GM18508 (cell line): ENCODE results near the gene DOCK10.
"Not testable (repeated sequence)": the region's sequence is repeated elsewhere in the genome, so short reads cannot be mapped to it uniquely, and the experiment has no call there.

ENCODE experiments used
- ATAC-seq: cut with Tn5 transposase; IDR thresholded peaks from one replicate; pipeline ENCODE4 v1.9.1; 2021; ENCODE audit warnings: moderate number of reproducible peaks; ENCODE audit not compliant: insufficient read depth, unreplicated experiment

DOCK10 gene

DNA sequence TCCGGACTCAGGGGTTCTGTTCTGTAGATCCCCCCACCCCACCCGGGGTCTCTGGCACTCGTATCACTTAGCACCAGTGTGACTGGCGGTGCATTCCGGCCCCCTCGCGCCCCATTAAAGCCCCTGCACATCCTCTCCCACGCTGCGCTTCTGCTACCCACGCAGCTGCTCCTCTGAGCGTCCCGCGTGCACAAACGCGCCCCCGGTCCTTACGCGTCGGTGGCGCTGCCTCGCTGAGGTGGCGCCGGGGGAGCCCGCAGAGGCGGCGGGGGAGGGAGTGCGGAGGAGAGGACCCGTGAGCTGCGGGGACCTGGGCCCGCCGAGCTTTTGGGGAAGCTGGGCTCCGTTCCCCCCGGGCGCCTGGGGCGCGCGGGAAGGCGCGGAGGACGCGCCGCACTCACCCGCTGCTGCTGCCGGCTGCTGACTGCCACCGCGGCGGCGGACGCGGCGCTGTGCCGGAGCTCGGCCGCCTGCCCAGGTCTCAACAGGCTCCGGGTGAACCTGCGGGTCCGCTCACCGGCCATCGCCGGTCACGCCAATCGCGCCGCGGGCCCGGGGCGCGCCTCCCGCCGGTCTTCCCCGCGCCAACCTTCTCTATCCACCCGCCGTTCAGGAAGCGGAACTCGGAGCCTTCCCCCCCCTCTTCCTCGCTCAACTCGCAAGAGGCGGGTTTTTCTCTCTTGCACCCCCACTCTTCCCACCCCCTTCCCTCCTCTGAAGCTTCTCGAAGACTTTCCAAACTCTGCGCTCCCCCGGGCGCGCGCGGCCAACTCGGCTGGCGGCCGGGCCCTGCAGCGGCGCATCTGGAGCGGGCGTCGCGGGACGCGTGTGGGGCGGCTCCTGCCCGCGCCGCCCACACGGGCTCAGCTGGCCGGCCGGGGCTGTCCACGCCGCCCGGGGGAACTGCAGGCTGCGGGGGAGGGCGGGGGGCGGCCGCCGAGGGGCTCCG is at the start of gene DOCK10:
TSS of gene DOCK10 (minus strand) at position 618 of the 949 bp plus-strand sequence. CDS start at position 524, 94 bp downstream.
- ATAC-seq = peak; percentile 10

DNA sequence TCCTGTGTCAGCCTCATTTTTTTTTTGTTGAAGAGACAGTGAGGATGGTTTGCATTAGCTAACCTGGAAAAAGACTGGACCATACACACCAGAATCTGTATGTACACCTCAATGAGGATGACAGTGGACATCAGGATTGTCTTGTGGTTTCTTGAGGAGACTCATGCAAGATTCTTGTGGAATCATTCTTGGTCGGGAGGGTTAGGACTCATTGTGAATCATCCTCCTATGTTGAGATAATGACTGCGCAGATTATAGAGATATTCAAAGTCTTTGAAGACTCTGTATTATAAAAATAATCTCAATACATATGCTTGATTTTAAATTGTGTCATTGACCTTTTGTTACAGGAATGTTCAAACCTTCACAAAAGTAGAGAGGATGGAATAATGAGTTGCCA is 49.1 kb upstream of the DOCK10 start:
- no peak for ATAC-seq

- ATAC-seq = no peak
These were observed 48.5 kb upstream of the DOCK10 start for GRCh38 chr2:225090746-225091145.

GRCh38 chr2:225086915-225087314 is 44.6 kb upstream of the DOCK10 start:
- no peak for ATAC-seq

GRCh38 chr2:225086439-225086838 is 44.2 kb upstream of the DOCK10 start:
- no peak for ATAC-seq

DNA sequence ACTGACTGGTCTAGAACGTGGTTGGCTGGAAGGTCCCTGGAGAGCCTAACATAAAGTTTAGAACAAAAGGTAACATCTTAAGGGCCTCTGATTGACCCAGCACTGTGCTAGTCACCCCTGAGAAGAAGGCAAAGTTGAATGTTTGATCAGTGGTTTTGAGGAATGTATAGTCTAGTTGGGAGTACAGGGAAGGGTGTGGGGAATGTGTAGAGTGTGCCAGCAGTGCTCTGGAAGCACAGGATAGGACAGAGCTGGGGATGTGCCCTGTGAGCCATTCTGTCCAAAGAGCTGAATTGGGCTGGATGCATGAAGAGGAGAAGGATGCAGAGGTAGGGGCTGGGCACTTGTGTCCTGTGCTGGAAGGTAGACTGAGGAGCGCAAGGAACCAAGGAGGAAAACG is 41.0 kb upstream of the DOCK10 start:
- ATAC-seq = no peak

GRCh38 chr2:225076125-225076524 is 33.9 kb upstream of the DOCK10 start:
- no peak for ATAC-seq

GRCh38 chr2:225074919-225075681 is 32.8 kb upstream of the DOCK10 start:
- ATAC-seq = no peak

GRCh38 chr2:225074366-225074765 is 32.1 kb upstream of the DOCK10 start:
- no peak for ATAC-seq

DNA sequence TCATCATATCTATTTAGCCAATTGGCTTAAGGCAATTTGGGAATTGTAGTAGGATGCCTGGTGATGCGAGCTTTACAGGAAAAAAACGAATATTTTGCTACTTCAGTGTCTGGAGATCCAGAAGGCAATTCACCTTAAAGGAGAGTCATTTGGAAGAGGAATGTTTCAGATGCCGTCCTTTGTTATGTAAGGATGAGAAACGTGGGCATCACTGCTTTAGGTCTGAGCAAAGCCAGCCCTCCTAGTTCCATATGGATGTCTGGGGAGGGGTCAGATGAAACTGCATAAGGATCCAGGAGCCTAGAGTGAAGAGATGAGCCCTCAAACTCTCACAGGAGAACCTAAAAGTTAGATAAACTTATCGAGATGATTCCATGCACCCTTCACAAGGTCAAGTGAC is 30.9 kb upstream of the DOCK10 start:
- ATAC-seq = no peak

DNA sequence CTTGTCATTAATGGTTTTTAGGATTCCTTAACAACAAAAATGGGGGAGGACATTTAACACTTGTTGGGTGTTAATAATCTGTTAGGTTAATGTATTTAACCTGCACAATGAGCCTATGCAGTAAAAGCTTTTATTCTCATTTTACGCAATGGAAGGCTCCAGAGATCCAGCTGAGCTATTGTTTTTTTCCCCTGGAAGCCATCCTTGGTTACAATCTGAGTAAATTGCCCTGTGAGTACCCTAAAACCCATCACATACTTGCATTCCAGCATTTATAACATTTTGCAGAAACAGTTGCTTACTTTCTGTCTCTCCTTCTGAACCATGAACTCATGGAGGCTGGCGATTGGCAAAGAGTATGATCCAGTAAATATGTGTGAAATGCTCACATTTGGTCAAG is 30.2 kb upstream of the DOCK10 start:
- ATAC-seq = no peak

- no peak for ATAC-seq
These were observed 28.5 kb upstream of the DOCK10 start for GRCh38 chr2:225070811-225071210.

DNA sequence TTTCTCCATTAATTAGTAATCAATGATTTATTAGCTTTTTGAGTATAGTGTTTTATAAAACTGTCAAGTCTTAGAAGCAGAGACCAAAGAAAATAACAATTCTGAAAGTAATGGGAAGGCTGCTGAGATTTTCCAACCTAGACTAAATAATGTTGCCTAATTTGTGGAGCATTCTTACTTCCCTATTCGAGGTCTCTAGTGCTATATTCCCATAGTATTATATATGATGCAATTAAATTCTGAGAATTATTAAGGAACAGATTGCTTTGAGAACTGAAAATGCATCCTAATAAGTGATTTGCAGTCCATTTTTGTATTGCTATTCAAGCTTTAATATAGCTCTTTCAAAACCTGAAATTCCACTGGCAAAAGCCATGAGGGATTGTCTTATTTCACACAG is 27.7 kb upstream of the DOCK10 start:
- ATAC-seq = no peak

DNA sequence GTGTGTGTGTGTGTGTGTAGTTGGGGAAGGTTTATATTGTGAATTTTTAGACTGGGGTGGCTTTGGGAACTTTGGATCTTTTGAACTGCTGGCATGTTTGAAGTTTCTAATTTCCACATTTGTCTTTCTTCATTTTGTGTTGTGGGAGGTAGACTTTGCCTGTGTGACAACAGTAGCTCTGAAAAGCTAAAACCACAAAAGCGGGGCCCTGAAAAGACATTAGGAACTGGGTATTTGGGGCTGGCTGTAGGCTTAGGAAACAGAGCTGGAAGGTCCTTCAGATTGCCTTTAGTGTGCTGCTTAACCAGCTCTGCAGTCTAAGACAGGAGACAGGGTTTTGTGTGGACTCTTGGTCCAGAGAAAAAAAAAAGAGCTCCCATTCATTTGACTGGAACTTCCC is 27.2 kb upstream of the DOCK10 start:
- ATAC-seq = no peak

DNA sequence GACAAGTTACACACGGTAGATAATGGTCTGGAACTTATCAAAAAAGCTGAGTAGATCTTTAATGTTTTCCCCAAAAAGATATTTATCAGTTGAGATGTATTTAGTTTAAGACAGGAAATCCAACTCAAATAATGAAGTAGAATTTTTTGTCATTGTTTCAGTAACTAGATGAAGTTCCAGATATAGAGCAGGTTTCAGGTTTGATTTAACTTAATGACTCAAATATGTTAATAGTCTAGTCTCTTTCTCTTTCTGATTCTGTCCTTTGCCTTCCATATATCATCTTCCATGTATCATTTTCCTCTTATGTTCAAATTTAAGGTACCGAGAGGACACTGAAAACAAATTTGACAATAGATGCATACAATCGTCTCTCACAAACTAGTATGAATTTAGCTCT is 23.6 kb upstream of the DOCK10 start:
- no peak for ATAC-seq

DNA sequence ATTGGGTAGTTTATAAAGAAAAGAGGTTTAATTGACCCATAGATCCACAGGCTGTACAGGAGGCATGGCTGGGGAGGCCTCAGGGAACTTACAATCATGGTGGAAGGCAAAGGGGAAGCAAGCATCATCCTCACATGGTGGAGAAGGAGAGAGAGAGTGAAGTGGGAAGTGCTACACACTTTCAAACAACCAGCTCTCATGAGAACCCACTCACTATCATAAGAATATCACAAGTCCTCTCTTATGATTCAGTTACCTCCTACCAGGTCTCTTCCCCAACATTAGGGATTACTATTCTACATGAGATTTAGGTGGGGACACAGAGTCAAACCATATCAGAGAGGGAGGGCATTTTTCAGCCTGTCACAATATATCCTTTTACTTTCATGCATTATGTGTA is 22.7 kb upstream of the DOCK10 start:
- no peak for ATAC-seq

DNA sequence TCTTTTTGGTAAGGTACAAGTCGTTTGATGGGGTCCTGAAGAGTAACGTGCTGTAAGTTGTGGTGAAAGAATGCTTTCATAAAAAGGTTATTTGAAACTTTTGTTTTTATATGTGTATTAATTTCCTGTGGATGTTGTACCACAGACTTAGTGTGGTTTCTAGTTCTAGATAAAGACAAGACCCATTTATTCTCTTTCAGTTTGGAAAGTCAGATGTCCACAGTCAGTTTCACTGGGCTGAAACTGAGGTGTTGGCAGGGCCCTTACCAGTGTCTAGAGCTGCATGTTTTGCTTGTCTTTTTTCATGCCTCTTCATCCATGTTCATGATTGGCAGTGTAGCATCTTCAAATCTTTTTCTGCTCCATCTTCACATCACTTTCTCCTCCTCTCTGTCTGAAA is 22.1 kb upstream of the DOCK10 start:
- no peak for ATAC-seq

GRCh38 chr2:225056330-225057073 is 14.2 kb upstream of the DOCK10 start:
- no peak for ATAC-seq

DNA sequence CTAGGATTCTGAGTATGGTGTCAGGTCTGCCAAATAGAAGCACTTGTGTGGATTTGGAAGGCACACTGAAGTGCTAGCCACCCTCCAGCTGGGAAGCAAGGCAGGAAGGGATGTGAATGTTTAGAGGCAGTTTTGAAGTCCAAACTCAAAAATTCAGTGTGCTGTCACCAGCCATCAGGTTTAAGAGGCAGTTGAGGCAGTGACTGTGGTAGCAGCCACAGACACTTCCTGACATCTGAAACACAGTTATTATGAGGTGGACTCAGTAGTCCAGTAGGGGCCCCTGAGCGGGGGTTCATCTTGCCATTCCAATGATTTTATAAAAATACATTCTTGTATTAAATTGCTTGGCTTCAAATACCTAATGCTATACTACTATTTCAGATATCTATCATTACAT is 13.4 kb upstream of the DOCK10 start:
- no peak for ATAC-seq

GRCh38 chr2:225052703-225053102 is 10.4 kb upstream of the DOCK10 start:
- ATAC-seq = no peak

DNA sequence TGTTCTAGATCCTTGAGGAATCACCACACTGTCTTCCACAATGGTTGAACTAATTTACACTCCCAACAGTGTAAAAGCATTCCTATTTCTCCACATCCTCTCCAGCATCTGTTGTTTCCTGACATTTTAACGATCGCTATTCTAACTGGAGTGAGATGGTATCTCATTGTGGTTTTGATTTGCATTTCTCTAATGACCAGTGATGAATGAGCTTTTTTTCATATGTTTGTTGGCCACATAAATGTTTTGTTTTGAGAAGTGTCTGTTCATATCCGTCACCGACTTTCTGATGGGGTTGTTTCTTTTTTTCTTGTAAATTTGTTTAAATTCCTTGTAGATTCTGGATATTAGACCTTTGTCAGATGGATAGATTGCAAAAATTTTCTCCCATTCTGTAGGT is 5.2 kb upstream of the DOCK10 start:
- ATAC-seq = not testable (repeated sequence)
